HCT116 (cell line): ENCODE data around the gene PKN3. TPM values are rescaled to one million over a fixed set of nuclear protein-coding genes. Genes with fewer than 3 reads are reported as not detected.

ENCODE experiments used
- ATAC-seq: fragments of 200-7000 bp; cut with Tn5 transposase; 2 replicates; pipeline ENCODE4 v1.9.1; 2020; ENCODE audit warnings: mild to moderate bottlenecking, moderate library complexity
- BruUV-seq: library from RNA; stranded (reverse); fragments of 400-500 nt; replicated peaks from 2 replicates; lab custom pipeline; 2021; lab: Mats Ljungman, UMichigan
- CTCF ChIA-PET: fragments of 300-600 bp; sonication (Branson Sonifier 250); formaldehyde crosslinking; loops from one replicate; lab custom pipeline; 2021; ENCODE audit warnings: antibody characterized with exemption; lab: Charles Lee
- POLR2A ChIA-PET: fragments of 300-600, 350-600 bp; sonication (Branson Sonifier 250); formaldehyde crosslinking; loops from one replicate; lab custom pipeline; 2021; ENCODE audit warnings: antibody characterized with exemption; lab: Charles Lee
- RAD21 ChIA-PET, 2 experiments: fragments of 300-600 bp; sonication (Branson Sonifier 250); formaldehyde crosslinking; loops; one replicate each; lab custom pipeline; 2023; ENCODE audit warnings: low total read pairs in 2 of 2; ENCODE audit not compliant: uncharacterized antibody in 2 of 2, unreplicated experiment in 2 of 2, low non-redundant PET in 1 of 2; lab: Charles Lee
- DNase-seq: peaks from one replicate; pipeline ENCODE4 v3.0.0-alpha.2; 2010; ENCODE audit warnings: low read depth, low spot score
- H2AFZ ChIP-seq: fragments of 200-600 bp; shearing (Covaris generic), sonication (generic); 2 replicates; pipeline ENCODE4 v1.6.1; 2017; ENCODE audit warnings: low read depth, mixed run types, mixed read lengths, antibody characterized with exemption, low read length; ENCODE audit not compliant: poor library complexity, severe bottlenecking
- H3K27ac ChIP-seq: 2 replicates; pipeline ENCODE4 v1.5.1; 2012; ENCODE audit warnings: low read depth, low read length
- H3K27me3 ChIP-seq: fragments of 200-600 bp; sonication (generic); 2 replicates; pipeline ENCODE4 v1.6.1; 2016; ENCODE audit warnings: mixed run types, low read length, mixed read lengths; ENCODE audit not compliant: insufficient read depth
- H3K36me3 ChIP-seq, 2 experiments: fragments of 200-500 bp in 1 of 2; fragments of 200-600 bp in 1 of 2; sonication (Bioruptor generic) in 1 of 2; sonication (generic) in 1 of 2; 2 replicates each; pipeline versions ENCODE4 v1.5.1 to v1.6.1; 2014 to 2016; ENCODE audit warnings: low read length in 2 of 2, inconsistent platforms in 1 of 2, mixed read lengths in 1 of 2, mixed run types in 1 of 2; ENCODE audit not compliant: insufficient read depth in 2 of 2, control insufficient read depth in 1 of 2
- H3K4me1 ChIP-seq, 2 experiments: fragments of 200-600 bp in 1 of 2; sonication (generic) in 1 of 2; 2 replicates each; pipeline versions ENCODE4 v1.5.1 to v1.6.1; 2012 to 2017; ENCODE audit warnings: low read length in 2 of 2, inconsistent platforms in 1 of 2, mild to moderate bottlenecking in 1 of 2, mixed read lengths in 1 of 2, mixed run types in 1 of 2, moderate library complexity in 1 of 2; ENCODE audit not compliant: insufficient read depth in 2 of 2, control insufficient read depth in 1 of 2
- H3K4me2 ChIP-seq: fragments of 200-600 bp; sonication (generic); 2 replicates; pipeline ENCODE4 v1.6.1; 2017; ENCODE audit warnings: mixed run types, low read length, mixed read lengths
- H3K4me3 ChIP-seq, 2 experiments: fragments of 200-600 bp in 1 of 2; sonication (generic) in 1 of 2; replicated peaks in 1 of 2; 2 replicates each; pipeline ENCODE4 v1.5.1; 2011 to 2016; ENCODE audit warnings: low read length in 2 of 2, control low read depth in 1 of 2, low read depth in 1 of 2, mild to moderate bottlenecking in 1 of 2, mixed read lengths in 1 of 2, mixed run types in 1 of 2
- H3K79me2 ChIP-seq: fragments of 200-600 bp; sonication (generic); 2 replicates; pipeline ENCODE4 v1.6.1; 2017; ENCODE audit warnings: mild to moderate bottlenecking, mixed run types, low read length, moderate library complexity, mixed read lengths; ENCODE audit not compliant: insufficient read depth
- H3K9ac ChIP-seq: fragments of 200-600 bp; sonication (generic); 2 replicates; pipeline ENCODE4 v1.6.1; 2016; ENCODE audit warnings: low read length, mixed read lengths
- H3K9me2 ChIP-seq: fragments of 200-600 bp; sonication (generic), shearing (Covaris generic); 2 replicates; pipeline ENCODE4 v1.6.1; 2017; ENCODE audit warnings: mixed run types, mild to moderate bottlenecking, moderate library complexity; ENCODE audit not compliant: insufficient read depth
- H3K9me3 ChIP-seq, 2 experiments: fragments of 200-500 bp in 1 of 2; fragments of 200-600 bp in 1 of 2; sonication (Bioruptor generic) in 1 of 2; sonication (generic) in 1 of 2; 2 replicates each; pipeline ENCODE4 v1.6.1; 2014 to 2017; ENCODE audit warnings: low read length in 2 of 2, mixed read lengths in 2 of 2, inconsistent platforms in 1 of 2, low read depth in 1 of 2, mild to moderate bottlenecking in 1 of 2, mixed run types in 1 of 2, moderate library complexity in 1 of 2; ENCODE audit not compliant: control insufficient read depth in 1 of 2, insufficient read depth in 1 of 2
- H4K20me1 ChIP-seq: fragments of 200-600 bp; sonication (generic), shearing (Covaris generic); 2 replicates; pipeline ENCODE4 v1.6.1; 2017; ENCODE audit warnings: mixed run types, mild to moderate bottlenecking, moderate library complexity; ENCODE audit not compliant: insufficient read depth
- CBX3 ChIP-seq: IDR thresholded peaks from 2 replicates; pipeline ENCODE4 v1.6.1; 2012; ENCODE audit warnings: low read depth
- CEBPB ChIP-seq: IDR thresholded peaks from 2 replicates; pipeline ENCODE4 v1.6.1; 2012; ENCODE audit warnings: low read depth
- EGR1 ChIP-seq: IDR thresholded peaks from 2 replicates; pipeline ENCODE4 v1.6.1; 2012; ENCODE audit warnings: low read depth
- EZH2 ChIP-seq: fragments of 200-600 bp; sonication (generic); IDR thresholded peaks from 2 replicates; pipeline ENCODE4 v1.6.1; 2017; ENCODE audit warnings: antibody characterized with exemption, mixed run types
- EZH2phosphoT487 ChIP-seq: fragments of 200-600 bp; IDR thresholded peaks from 2 replicates; pipeline ENCODE4 v1.6.1; 2018; ENCODE audit warnings: antibody characterized with exemption, borderline replicate concordance
- intact Hi-C: fragments of 100-400 bp; cut with micrococcal nuclease; formaldehyde crosslinking; loops from 2 replicates; pipeline ENCODE4 v1.10.0; 2022
- total RNA-seq: library from RNA; stranded (reverse); gene quantifications from one replicate; pipeline ENCODE4 v1.2.1, GENCODE V29; 2021; ENCODE audit not compliant: unreplicated experiment
- TF ChIP-seq, protein P1 (sequence below): IDR thresholded peaks from 2 replicates; pipeline ENCODE4 v1.6.1; 2012
- TF ChIP-seq, protein P2 (sequence below): IDR thresholded peaks from 2 replicates; pipeline ENCODE4 v1.6.1; 2011; ENCODE audit warnings: mild to moderate bottlenecking, low read length, moderate library complexity; ENCODE audit not compliant: insufficient replicate concordance; ENCODE audit errors: extremely low read depth

The PKN3 gene
- total RNA-seq, 1 experiment from 2014 or later: 37.9 TPM

DNA sequence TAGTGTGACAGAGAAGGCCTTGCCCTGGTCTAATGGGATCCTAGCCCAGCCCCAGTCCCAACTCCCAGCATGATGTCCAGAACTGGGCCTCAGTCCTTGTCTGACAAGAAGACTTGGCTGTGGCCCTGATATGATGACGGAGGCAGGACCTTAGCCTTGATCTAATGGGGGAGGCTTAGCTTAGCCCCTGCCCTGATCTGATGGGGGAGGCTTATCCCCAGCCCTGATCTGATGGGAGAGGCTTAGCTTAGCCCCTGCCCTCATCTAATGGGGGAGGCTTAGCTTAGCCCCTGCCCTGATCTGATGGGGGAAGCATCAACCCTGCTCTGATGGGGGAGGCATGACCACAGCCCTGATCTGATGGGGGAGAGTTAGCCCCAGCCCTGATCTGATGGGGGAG, 3.7 kb downstream of the PKN3 start:
- Histone ChIP-seq H3K79me2 (peaks cover 25% of the 10 kb centered on the region), H3K4me2 (no peak overlapping the region), H3K4me1 (peaks cover 9 to 23% of the 10 kb centered on the region in 2 experiments), H3K9ac (no peak overlapping the region), H3K27me3 (no peaks in the 10 kb centered on the region), H2AFZ (no peak overlapping the region), H3K4me3 (no peak overlapping the region), H3K9me2 (no peaks in the 10 kb centered on the region), H3K36me3 (peaks cover 4 to 17% of the 10 kb centered on the region in 2 experiments; a peak in 2 of 4 replicates), H3K27ac (no peak overlapping the region), H4K20me1 (no peaks in the 10 kb centered on the region), H3K9me3 (no peaks in the 10 kb centered on the region)
- BruUV-seq: no TSS peak
- no peak for DNase-seq
- POLR2A ChIA-PET: no interaction called here
- intact Hi-C loops: no loop called here
- CTCF ChIA-PET: no interaction called here
- TF ChIP-seq, protein P1, sequence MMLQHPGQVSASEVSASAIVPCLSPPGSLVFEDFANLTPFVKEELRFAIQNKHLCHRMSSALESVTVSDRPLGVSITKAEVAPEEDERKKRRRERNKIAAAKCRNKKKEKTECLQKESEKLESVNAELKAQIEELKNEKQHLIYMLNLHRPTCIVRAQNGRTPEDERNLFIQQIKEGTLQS: no peak
- TF ChIP-seq, protein P2, sequence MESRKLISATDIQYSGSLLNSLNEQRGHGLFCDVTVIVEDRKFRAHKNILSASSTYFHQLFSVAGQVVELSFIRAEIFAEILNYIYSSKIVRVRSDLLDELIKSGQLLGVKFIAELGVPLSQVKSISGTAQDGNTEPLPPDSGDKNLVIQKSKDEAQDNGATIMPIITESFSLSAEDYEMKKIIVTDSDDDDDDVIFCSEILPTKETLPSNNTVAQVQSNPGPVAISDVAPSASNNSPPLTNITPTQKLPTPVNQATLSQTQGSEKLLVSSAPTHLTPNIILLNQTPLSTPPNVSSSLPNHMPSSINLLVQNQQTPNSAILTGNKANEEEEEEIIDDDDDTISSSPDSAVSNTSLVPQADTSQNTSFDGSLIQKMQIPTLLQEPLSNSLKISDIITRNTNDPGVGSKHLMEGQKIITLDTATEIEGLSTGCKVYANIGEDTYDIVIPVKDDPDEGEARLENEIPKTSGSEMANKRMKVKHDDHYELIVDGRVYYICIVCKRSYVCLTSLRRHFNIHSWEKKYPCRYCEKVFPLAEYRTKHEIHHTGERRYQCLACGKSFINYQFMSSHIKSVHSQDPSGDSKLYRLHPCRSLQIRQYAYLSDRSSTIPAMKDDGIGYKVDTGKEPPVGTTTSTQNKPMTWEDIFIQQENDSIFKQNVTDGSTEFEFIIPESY: no peak
- TF ChIP-seq EZH2 (no peak), CBX3 (no peak), EGR1 (no peak), EZH2phosphoT487 (no peak), CEBPB (no peak)
- RAD21 ChIA-PET: no interaction called here
- ATAC-seq: no peak
